NCI-H446 treated with DMSO at 0.1 percent for 48 hours (cell line): Measurements from ENCODE around the gene RBM20.
A peak's percentile ranks its signal among the peaks of the same experiment; 100 is the strongest.
"Not testable (repeated sequence)": the region's sequence is repeated elsewhere in the genome, so short reads cannot be mapped to it uniquely, and the experiment has no call there.

Source experiments
- DNase-seq: peaks from one replicate; lab custom pipeline; 2025; lab: John Stamatoyannopoulos, UW

Gene RBM20

GRCh38 chr10:110857265-110858171 is 213.4 kb downstream of the RBM20 start:
- no peak for DNase-seq

DNA sequence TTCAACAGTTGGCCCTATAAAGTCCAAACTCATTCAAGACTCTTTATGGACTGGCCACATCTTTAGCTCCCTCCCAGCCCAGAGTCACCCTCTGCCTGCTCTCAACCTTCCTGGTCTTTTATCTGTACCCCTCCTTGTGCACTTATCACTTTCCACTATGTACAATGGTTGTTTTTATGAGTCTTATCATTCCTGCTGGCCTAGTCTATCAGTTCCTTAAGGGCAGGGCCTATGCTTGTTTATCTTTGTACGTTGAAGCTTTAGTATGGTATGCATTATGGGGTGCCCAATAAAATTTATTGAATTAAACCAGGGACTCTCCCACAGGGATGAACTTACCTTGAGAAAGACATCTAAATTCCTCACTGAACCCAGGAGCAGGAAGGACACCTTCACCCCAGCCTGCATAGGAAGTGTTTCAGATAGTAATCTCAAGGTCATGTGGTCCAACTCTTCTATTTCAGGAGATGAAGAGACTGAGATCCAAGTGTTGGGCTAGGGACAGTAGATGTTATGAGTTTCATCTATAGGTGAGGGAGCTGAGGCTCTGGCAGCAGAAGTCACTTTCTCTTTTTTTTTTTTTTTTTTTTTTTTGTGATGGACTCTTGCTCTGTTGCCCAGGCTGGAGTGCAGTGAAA is 214.3 kb downstream of the RBM20 start:
- DNase-seq, result no peak

- DNase-seq, result no peak
Observed at GRCh38 chr10:110859206-110859972, 215.3 kb downstream of the RBM20 start.

DNA sequence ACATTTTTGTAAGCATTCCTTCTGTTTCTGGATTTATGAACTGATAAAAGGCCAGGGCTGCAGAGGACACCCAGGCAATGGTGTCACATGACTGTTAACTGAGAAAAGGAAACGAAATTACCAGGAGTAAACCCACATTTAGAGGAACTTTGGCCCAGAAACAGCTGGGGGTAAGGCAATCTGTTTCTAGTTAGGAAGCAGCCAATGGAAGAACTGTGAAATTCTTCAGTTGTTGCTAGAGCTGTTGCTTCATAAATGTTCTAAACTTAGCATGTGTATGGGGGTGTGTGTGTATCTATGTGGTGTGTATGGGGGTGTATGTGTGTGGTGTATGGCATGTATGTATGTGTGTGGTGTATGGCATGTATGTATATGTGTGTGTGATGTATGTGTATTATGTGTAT is 215.8 kb downstream of the RBM20 start:
- DNase-seq, result no peak

- DNase-seq, result no peak
Observed at GRCh38 chr10:110860576-110861241, 216.6 kb downstream of the RBM20 start.

DNA sequence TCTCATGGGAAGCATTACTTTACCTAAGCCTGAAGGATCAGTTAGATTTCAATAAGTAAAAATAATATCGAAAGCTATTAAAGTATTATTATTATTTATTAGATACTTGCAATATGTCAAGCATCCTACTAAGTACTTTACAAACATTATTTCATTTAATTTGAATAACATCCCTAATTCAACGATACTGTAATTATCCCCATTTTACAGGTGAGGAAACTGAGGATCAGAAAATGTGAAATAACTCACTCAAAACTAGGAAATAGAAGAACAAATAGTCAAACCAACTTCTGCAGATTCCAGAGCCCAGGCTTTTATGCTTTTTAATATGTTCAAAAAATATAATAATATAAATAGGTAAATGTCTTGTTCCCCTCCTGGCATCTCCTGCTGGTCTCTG is 217.3 kb downstream of the RBM20 start:
- DNase-seq, result no peak

DNA sequence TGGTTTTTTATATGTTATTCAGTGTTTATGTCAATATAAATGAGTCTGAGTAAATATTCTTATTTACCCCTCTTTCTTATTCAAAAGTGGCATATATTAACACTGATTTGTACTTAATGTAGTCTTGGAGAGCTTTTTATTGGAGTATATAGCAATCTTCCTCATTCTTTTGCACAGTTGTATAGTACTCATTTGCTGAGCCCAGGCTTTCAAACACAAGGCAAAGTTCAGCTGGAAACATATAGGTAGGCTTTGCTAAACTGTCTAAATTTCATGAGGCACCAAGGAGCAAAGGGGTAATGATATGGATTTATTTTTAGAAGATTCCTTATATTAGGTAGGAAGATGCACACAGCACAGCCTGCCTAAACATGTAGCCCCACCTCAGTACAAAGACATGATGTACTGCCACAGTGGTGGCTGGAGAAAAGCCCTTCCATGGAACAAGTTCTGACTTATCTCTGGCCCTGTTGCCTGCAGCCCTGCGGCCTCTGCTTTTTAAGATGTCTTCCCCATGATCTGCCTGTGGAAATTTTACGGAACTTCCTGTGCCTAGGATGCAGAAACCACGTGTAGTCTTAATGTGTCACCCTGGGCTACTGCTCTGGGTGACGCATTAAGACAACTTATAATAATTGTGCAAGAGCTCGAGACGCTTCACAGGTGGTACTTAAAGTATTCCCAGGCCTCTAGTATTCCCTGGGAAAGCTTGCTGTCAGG is 218.0 kb downstream of the RBM20 start:
- DNase-seq, result no peak

GRCh38 chr10:110862961-110863360 is 218.8 kb downstream of the RBM20 start:
- no peak for DNase-seq

DNA sequence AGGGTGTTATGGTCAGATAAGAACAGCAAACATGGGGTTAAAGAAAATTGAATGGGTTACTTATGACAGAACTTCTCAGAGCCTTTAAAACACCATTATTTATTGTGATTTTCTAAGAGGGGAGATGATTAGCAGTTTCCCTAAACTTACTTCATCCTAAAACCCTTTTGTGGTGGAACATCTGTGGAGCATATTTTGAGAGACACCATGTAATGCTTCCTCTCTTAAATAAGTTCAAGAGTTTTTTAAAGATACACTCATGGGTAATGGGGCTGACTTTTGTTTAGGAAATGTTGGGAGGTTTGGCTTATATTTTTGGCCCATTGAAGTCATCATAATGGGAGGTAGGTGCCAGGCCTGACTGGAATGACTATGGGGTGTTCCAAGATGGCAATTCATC is 219.2 kb downstream of the RBM20 start:
- DNase-seq, result no peak

GRCh38 chr10:110863956-110864355 is 219.8 kb downstream of the RBM20 start:
- no peak for DNase-seq

DNA sequence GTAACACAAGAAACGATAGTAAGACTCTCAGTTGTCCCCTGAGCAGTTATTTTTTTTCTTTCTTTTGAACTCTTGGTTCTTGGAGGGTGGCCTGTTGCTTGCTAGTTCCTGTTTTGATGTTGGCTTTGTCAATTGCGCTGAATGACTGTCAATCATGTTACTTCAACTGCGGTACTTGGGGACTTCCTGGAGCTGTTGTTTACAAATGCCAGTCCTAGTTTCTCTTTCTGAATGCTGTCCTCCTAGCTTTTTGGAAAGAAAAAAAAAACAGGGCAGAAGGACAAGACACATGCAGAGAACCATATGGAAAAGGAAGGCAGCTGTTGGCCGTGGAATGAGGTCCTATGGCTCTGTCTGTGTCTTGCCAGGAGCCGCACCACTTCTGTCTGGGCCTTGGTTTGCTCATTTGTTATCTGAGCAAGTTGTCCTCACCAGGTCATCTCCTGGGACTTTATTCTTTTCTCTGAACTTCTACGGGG is 220.6 kb downstream of the RBM20 start:
- peak; percentile 40 for DNase-seq

GRCh38 chr10:110865186-110865808 is 221.2 kb downstream of the RBM20 start:
- DNase-seq, result no peak

DNA sequence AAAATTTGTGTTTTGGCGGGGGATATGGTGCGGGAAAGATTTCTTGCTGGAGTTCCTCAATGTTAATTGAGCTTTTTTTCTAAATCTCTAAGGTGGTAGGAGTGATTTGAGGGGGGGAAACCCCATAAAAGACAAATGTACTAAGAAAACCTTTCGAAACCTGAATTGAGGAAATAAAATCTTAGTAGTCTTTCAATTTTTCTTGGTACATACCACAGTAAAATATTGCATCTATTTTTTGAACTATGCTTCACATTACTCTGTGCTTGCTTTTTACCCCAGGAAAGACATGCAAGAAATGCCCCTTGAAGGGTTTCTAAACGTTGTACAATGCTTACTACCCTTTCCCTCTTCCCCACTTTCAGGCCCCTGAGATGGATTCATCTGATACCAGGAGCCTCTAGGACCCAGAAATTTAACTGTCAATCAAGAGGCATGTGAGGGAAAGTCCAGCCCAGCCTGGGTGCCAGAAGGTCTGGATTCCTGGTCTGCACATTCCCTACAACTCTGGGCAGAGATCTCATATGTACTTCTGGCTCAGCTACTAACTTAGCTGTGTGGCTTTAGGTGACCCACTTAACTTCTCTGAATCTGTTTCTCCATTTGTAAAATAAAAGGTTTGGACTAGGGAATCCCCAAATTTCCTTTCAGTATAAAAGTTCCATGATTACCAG is 221.8 kb downstream of the RBM20 start:
- no peak for DNase-seq

GRCh38 chr10:110867011-110867806 is 223.1 kb downstream of the RBM20 start:
- not testable (repeated sequence) for DNase-seq

DNA sequence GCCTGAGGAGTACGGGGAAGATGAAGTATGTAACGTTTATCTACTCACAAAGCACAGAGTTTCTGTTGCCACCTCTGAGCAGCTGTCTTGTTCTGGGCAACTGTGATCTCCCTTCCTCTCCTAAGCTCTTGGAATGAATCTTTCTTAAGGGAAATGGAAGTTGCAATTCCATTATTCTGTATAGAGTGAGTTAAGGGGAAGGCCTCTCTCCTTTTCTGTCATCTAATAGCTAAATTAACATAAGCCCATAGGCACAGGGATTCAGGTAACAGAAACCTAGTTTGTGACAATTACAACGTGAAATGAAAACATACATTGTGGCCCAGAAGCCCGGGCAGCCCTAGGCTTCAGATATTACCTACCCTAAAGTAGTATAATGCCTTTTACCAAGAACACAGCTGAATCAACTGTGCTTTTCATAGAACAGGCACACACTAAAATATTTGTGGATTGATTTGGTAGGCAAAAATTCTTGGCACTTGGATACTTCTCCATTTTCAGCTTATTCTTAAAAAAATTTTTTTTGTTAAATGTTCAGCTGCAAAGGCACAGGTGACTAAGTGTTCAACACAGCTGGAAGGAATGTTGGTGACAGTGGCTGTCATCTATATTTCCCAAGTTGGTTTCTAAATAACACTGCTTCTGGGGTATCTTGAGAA is 223.8 kb downstream of the RBM20 start:
- DNase-seq, result no peak

DNA sequence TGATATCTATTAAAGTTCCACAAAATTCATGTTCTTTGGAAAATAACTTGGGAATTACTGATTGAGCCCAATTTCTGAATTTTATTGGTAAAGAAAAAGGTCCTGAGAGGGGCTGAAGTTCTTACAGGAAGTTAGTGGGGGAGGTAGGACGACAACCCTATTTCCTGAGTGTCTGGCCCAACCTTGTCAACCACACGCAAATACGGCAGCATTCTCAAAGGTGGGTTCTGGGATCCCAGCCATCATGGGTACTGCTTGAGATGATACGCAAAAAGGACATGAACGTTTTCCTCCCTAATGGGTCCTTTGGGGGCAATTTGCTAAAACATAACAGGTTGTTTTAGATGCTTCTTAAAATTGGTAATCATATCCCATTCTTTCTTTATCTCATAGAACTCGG is 224.8 kb downstream of the RBM20 start:
- DNase-seq, result no peak

- no peak for DNase-seq
Observed at GRCh38 chr10:110870823-110871297, 226.7 kb downstream of the RBM20 start.

DNA sequence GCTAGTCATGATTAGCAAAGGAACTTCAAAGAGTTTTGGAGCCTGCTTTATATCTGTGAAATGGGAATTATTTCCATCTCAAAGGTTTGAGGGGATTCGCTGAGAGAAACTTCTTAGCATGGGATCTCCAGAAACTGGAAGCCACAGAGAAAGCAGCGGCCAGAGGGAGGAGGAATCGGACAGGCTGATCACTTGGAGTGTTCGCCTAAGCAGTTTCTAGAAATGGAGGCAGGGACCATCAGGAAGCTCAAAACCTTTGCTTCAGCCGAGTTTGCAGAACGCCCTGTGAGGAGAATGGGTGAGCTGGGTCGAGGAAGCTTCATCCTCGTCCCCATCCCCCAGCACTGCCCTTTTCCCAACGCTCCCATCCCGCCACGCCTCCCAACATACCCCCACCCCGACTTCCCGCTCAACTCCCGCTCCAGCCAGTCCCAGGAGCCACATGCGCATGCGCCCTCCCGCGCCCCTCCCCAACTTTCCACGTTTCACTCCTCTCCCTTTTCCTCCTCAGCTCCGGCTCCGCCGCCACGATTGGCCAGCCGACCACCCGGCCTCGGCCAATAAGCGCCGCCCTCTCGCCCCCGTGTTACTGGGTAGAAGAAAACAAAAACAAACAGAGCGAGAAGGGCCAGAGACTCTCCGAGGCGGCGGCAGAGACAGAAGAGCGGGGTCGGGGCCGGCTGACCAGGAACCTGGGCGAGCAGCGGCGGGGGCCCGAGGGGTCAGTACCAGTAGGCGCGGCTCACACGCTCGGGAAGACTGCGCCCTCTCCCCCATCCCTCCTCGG is 227.4 kb downstream of the RBM20 start, which contains the start of gene PDCD4:
TSS of gene PDCD4 (plus strand) at position 631 of the 787 bp plus-strand sequence. CDS start 4,100 bp downstream, outside the sequence.
- DNase-seq, result peak; percentile 91
